ENCODE measurements around the gene EXOC6B.

Gene EXOC6B

GRCh38 chr2:72154386-72154975, 671.4 kb downstream of the EXOC6B start:
- DNase-seq: no peak

DNA sequence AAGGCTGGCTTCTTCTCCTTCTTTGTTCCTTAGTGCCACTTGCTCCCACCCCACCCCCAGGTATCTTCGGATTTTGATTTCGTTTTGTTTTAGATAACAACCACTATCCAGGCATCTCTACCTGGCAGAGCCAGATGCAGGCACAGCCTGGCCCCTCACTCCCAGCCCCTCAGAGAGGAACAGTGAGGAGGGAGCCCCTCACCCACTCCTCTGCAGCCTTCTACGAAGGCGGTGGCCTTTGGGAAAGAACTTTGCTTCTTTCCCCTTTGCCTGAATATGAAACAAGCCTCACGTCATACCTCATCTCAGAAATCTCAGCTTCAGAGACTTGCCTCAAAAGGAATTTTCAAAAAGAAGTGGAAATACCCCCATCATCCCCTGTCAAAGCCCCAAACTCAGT, 671.9 kb downstream of the EXOC6B start:
- no peak for DNase-seq

GRCh38 chr2:72153026-72153791, 672.6 kb downstream of the EXOC6B start:
- DNase-seq: peak; percentile 6

GRCh38 chr2:72150861-72151356, 674.9 kb downstream of the EXOC6B start:
- DNase-seq: no peak

- peak; percentile 56 for DNase-seq
These were observed 675.5 kb downstream of the EXOC6B start for GRCh38 chr2:72150157-72150860.

- DNase-seq: peak; percentile 12
These were observed 676.2 kb downstream of the EXOC6B start for GRCh38 chr2:72149556-72150156.

DNA sequence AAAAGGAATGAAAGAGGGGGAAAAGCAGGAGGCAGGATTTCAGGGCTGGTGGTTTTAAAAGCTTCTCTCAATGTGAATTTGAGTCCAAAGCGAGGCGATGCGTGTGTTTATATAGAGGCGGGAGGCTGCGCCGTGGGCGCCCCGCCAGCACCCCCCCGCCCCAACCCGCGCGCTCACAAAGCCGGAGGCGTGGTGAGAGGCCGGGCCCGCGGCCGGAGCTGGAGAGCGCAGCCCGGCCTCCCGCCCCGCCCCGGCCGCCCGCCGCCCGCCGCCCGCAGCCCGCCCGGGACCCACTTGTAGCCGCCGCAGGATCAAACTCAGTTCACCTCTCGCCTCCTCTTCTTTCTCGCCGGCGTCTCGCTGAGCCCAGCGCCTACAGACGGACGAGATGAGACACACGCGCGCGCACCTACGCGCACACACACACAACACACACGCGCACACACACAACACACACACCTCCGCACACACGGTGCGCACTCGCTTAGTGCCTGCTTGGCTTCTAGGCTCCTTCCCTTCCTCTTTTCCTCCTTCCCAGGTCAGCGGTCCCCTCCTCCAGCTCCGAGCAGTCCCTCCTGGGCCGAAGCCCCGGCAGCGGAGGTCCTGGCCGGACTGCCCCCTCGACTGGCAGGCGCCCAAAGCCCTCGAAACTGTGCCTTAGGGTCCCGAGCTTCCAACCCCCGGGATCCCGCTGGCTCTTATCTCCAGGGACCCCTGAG, 676.8 kb downstream of the EXOC6B start:
- DNase-seq: peak; percentile 22

GRCh38 chr2:72148003-72148836, 677.6 kb downstream of the EXOC6B start:
- peak; percentile 10 for DNase-seq

DNA sequence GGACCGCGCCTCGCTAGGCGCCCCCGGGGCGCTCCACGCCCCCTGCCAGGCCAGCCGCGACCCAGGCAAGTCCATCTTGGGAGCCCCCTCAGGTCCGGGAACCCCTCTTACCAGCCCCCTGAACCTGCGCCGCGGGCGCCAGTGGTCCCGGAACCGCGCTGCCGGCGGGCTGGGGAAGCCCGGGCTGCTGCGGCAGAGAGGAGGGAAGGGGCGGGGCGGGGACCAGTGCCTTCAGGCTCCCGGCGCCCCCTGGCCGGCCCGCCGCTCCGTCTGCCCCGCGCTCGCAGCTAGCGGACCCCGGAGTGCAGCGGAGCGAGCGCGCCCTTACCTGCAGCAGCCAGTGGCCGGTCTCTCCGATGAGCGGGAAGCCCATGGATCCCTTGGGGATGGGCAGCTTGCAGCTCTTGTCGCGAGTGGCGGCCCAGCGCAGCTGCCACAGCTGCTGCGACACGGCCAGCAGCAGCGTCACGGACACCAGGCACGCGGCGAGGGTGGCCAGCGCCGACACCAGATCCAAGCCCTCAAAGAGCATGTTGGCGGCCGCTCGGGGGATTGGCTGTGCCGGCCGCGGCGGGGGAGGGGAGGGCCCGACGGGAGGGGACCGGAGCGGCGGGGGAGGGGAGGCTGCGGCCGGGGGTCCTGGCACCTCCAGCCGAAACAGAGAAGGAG, 678.4 kb downstream of the EXOC6B start, which contains the start of gene CYP26B1:
CYP26B1 (minus strand) TSS at position 560 of the 669 bp plus-strand sequence; CDS start at position 532, 28 bp downstream.
- DNase-seq: peak; percentile 16

DNA sequence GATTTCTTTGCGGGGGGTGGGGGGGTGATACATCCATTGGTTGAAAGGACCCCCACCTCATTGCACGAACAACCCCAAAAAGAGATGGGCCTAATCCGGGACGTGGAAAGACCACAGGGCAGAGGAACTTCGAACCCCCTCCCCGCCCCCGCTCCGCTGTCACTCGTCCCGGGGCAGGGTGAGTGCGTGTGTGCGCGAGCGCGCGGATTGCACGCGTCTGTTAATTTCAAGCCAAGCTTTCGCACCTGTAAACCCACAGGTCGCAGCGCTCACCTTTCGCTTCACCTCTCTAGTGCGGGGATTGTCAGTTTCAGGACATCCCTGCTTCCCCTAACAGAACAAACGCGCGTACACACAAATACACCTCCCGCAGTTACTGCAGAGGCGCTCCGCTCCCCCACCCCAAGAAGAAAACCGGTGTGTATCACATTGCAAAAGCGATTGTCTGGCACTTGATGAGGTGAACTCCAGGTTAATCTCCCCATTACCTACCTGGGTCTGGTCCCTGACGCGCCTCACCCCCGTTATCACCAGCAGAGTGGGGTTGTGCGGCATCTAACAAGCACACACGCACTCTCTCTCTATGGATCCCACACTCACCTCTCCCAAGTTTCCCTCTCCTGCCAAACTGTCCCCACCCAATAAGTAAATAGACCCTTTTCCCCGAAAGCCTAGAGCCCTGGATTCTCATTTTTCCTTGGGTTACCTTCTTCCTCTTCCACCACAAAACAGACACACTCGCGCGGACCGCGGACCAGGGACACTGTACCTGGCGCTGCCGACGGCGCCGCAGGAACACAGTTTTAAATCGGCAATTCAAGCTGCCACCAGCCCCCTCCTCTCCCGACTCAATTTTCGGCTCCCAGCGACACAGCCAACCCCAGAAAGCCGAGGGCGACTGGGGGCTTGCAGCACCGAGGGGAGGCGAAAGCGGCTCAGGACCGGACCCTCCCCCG, 679.2 kb downstream of the EXOC6B start:
- DNase-seq: peak; percentile 11

DNA sequence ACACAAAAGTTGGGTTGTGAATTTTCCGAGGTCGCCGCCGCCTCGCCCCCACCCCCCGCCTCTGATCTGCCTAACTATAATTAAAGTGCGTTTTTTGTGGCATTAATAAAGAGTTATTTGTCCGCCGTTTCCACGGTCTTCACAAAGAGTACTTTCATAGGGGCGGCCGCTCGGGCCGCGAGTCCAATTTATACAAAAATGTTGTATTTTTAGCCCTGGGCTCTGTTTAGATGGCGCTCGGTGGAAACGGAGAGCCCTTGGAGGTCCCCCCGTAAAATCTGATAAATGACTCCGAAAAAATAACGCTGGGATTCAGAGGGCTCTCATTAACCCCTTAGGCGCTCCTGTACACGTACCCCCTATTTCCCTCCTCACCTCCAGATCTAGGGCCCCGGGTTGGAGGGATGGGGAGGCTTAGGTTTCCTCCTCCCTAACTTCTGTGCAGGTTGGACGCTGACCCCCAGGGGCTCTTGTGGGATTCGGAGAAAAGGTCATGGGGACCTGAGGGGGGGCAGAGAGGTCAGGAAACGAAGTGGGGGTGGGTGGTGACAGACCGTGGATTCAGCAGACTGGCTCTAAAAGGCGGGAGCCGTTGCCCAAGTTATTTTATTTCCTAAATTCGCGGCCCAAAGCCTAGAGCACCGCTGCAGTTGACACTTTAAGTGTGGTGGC, 680.0 kb downstream of the EXOC6B start:
- no peak for DNase-seq

DNA sequence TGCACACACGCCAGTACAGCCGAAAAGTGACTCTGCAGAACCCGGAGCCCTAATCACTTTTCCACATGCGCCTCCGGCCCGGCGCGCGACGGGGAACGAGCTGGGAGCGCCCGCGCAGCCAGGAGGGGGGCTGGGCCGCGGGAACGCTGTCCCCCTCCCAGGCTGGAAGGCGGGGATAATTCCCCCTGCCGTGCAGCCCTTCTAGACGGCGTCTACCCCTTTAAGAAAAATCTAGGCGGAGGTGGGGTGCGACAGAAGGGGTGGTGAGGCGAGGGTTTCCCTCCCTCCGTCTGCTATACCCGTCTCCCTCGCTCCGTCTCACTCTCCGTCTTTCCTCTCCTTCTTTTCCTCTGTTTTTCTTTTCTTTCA, 680.6 kb downstream of the EXOC6B start:
- peak; percentile 12 for DNase-seq

GRCh38 chr2:72144632-72145288, 681.1 kb downstream of the EXOC6B start:
- DNase-seq: peak; percentile 14

GRCh38 chr2:72144274-72144631, 681.6 kb downstream of the EXOC6B start:
- no peak for DNase-seq

DNA sequence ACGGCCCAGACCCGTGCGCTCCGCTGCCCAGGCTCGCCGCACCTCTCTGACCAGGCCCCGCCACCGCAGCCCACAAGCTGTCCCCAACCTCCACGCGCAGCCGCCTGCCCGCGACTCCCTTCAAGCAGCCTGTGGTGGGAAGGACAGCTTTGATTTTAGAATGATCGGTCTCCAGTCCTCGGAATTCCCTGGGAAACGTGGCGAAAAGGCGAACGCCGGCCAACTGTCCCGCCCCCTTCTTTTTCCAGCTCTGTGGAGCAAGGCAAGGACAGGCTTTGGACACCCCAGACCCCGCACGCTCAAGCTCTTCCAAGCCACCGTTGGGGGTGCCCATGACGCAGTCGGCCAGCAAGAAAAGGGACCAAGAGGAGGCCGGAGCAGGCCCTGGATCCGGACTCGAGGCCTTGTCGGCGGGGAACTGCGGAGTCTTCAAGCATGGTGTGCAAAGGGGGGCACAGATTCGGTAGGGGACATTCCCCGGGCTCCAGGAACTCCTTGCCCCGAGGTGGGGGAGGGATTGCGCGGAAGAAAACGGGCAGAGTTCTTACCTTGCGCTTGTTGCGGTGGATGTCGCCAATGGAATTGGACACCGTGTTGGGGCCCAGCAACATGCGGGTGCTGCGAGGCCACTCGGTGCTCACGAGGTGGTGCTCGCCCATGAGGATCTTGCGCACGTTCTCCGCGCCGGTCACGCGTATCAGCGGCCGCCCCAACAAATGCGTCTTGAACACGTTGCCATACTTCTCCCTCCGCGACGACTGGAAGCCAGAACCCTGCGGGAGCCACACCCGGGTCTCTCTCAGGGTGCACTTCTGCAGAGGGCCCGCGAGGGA, 682.2 kb downstream of the EXOC6B start:
- peak; percentile 13 for DNase-seq

- no peak for DNase-seq
These were observed 683.0 kb downstream of the EXOC6B start for GRCh38 chr2:72142570-72143440.
